ENCODE measurements around the gene CDYL2.

DNA sequence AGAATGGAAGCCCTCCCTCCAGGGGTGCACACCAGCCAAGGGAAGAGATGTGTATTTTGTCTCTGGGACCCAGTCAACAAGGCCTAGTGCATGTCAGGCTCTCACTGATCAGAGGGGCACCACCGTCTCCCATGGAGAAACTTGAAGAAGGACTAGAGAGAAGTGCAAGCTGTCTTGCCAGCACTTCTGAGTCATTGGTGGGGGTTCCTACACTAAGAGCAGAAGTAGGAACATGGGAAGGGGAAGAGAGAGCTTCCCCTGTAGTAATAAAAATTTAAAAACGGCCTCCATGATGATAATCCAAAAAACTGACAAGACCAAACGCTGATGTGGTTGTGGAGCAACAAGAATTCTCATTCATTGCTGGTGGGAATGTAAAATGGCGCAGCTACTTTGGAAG is 217.3 kb downstream of the CDYL2 start:
- TF ChIP-seq, protein P1, sequence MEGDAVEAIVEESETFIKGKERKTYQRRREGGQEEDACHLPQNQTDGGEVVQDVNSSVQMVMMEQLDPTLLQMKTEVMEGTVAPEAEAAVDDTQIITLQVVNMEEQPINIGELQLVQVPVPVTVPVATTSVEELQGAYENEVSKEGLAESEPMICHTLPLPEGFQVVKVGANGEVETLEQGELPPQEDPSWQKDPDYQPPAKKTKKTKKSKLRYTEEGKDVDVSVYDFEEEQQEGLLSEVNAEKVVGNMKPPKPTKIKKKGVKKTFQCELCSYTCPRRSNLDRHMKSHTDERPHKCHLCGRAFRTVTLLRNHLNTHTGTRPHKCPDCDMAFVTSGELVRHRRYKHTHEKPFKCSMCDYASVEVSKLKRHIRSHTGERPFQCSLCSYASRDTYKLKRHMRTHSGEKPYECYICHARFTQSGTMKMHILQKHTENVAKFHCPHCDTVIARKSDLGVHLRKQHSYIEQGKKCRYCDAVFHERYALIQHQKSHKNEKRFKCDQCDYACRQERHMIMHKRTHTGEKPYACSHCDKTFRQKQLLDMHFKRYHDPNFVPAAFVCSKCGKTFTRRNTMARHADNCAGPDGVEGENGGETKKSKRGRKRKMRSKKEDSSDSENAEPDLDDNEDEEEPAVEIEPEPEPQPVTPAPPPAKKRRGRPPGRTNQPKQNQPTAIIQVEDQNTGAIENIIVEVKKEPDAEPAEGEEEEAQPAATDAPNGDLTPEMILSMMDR (conservative IDR thresholded peaks at IDR 0.05; ENCODE audit: low read length) = no peak
- TF ChIP-seq EZH2phosphoT487 (IDR thresholded peaks at IDR 0.05; ENCODE audit: borderline replicate concordance, low read depth, low read length) = no peak
